ENCODE data around the gene OR51F1.

DNA sequence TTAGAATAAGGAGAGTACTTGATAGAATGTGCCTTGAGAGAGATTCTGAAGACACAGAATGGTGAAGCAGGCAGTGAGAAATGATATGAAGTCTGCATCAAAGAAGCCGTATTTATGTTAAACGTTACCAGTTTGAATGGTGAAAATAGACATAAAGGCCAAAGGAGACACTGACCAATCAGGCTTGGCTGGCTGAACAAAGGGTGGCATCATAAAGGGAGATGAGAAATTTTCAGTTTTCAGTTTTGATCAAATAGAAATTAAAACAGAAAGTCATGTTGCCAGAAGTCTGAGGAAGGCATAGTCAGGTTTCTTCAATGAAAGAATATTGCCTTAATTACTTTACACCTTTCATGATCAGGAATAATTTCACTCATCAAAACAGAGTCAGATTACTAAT, 6.6 kb downstream of the OR51F1 start:
- TF ChIP-seq SUZ12 (IDR thresholded peaks at IDR 0.05) = no peak
- TF ChIP-seq ELF4 (IDR thresholded peaks at IDR 0.05) = no peak
- no peak for TF ChIP-seq SP1 (IDR thresholded peaks at IDR 0.05)
- no peak for TF ChIP-seq FOXA1 (IDR thresholded peaks at IDR 0.05)
- TF ChIP-seq FOXM1 (IDR thresholded peaks at IDR 0.05; ENCODE audit: borderline replicate concordance) = no peak
- TF ChIP-seq ZNF384 (IDR thresholded peaks at IDR 0.05) = no peak
- no peak for TF ChIP-seq BHLHE40 (IDR thresholded peaks at IDR 0.05; ENCODE audit: borderline replicate concordance)
- no peak for TF ChIP-seq CTBP1 (IDR thresholded peaks at IDR 0.05; ENCODE audit: borderline replicate concordance)
- TF ChIP-seq ARNT (IDR thresholded peaks at IDR 0.05) = no peak
- no peak for TF ChIP-seq HDGF (IDR thresholded peaks at IDR 0.05; ENCODE audit: borderline replicate concordance)
- no peak for TF ChIP-seq TARDBP (IDR thresholded peaks at IDR 0.05)
- no peak for TF ChIP-seq FOXK2 (IDR thresholded peaks at IDR 0.05)

Data from HEK293T (cell line).